ENCODE results near the gene MFGE8.

Gene MFGE8

DNA sequence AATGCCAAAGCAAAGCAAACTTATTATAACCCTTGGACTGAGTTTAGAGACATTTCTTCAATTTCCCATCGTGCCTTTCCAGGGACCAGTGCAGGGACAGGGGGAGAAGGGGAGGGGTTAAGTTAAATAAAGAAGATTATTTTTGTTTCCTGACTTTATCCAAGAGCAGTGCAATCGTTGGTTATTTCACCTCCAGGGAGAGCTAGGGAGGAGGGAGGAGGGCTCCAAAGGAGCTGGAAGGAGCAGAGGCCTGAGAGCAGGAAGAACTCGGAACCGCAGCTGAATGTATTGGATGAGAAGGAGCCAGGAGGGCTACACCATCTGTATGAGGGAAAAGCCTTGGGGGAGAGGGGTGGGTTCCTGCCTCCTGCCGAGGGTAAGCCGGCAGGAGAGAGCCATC, 38.5 kb downstream of the MFGE8 start:
- H3K27me3 Mint-ChIP-seq (ENCODE audit: low read depth, poor library complexity): no peaks in the 10 kb centered on the region
- peaks cover 7% of the 10 kb centered on the region for H3K9me3 Mint-ChIP-seq
- H3K4me1 Mint-ChIP-seq: peaks cover 37% of the 10 kb centered on the region
- peaks cover 4% of the 10 kb centered on the region for H3K36me3 Mint-ChIP-seq (ENCODE audit: low read depth)
- H3K4me3 Mint-ChIP-seq: no peak overlapping the region
- TF ChIP-seq, protein P1, sequence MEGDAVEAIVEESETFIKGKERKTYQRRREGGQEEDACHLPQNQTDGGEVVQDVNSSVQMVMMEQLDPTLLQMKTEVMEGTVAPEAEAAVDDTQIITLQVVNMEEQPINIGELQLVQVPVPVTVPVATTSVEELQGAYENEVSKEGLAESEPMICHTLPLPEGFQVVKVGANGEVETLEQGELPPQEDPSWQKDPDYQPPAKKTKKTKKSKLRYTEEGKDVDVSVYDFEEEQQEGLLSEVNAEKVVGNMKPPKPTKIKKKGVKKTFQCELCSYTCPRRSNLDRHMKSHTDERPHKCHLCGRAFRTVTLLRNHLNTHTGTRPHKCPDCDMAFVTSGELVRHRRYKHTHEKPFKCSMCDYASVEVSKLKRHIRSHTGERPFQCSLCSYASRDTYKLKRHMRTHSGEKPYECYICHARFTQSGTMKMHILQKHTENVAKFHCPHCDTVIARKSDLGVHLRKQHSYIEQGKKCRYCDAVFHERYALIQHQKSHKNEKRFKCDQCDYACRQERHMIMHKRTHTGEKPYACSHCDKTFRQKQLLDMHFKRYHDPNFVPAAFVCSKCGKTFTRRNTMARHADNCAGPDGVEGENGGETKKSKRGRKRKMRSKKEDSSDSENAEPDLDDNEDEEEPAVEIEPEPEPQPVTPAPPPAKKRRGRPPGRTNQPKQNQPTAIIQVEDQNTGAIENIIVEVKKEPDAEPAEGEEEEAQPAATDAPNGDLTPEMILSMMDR (IDR thresholded peaks at IDR 0.05): no peak
- no peak overlapping the region for H3K27ac Mint-ChIP-seq
- no peak for DNase-seq

DNA sequence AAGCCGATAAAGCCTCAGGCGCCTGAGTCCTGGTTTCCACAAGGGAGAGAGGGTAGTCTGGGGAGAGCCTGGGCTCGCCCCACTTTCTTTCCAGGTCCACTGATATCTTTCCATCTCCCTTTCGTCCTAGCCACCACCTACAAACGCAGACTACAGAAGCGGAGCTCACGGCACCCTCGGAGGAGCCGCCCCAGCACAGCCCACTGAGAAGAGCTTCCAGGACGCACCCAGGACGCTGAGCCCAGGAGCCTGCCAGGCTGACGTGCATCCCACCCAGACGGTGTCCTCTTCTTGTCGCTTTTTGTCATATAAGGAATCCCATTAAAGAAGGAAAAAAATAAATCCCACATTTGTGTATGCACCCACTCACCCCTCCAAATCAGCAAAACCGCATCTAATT, 38.9 kb downstream of the MFGE8 start:
- Mint-ChIP-seq H3K4me1 (peaks cover 37% of the 10 kb centered on the region), H3K36me3 (ENCODE audit: low read depth) (peaks cover 4% of the 10 kb centered on the region), H3K9me3 (peaks cover 7% of the 10 kb centered on the region), H3K4me3 (no peak overlapping the region), H3K27ac (peak overlapping the region; percentile 64), H3K27me3 (ENCODE audit: low read depth, poor library complexity) (no peaks in the 10 kb centered on the region)
- TF ChIP-seq, protein P1 (IDR thresholded peaks at IDR 0.05): no peak
- no peak for DNase-seq

DNA sequence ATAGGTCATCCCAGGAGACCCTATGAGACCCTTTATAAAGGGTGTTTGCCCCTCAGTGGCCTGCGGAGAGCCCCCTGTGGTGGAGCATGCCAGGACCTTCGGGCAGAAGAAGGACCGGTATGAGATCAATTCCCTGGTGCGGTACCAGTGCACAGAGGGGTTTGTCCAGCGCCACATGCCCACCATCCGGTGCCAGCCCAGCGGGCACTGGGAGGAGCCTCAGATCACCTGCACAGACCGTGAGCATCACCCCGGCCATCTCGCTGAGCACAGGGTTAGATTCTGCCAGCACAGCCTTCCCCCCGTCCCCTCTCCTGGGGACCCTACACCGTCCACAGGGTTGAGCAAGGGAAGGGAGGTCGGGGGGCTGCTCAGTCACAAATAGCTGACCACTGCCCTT, 39.4 kb downstream of the MFGE8 start:
- Mint-ChIP-seq H3K27ac (peak overlapping the region; percentile 66), H3K4me1 (peaks cover 37% of the 10 kb centered on the region), H3K9me3 (peaks cover 7% of the 10 kb centered on the region), H3K4me3 (no peak overlapping the region), H3K36me3 (ENCODE audit: low read depth) (peaks cover 4% of the 10 kb centered on the region), H3K27me3 (ENCODE audit: low read depth, poor library complexity) (no peaks in the 10 kb centered on the region)
- TF ChIP-seq, protein P1 (IDR thresholded peaks at IDR 0.05): no peak
- DNase-seq: no peak

DNA sequence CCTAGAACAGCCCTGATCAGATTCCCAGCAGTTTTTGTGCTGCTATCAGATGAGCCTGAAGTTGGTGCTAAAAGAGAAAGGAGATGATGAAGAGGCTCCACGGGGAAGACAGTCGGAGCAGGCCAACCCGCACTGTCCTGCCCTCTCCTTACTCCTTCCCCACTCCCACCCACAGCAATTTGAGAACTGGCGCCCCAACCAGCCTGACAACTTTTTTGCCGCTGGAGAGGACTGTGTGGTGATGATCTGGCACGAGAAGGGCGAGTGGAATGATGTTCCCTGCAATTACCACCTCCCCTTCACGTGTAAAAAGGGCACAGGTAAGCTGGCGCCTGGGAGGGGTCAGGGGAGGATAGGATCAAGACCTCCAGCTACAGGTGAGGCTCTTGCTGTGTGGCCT, 40.5 kb downstream of the MFGE8 start:
- DNase-seq: no peak
- Mint-ChIP-seq H3K27me3 (ENCODE audit: low read depth, poor library complexity) (no peaks in the 10 kb centered on the region), H3K4me3 (no peak overlapping the region), H3K36me3 (ENCODE audit: low read depth) (peaks cover 4% of the 10 kb centered on the region), H3K9me3 (peaks cover 7% of the 10 kb centered on the region), H3K27ac (peak overlapping the region; percentile 59), H3K4me1 (peaks cover 33% of the 10 kb centered on the region)
- TF ChIP-seq, protein P1 (IDR thresholded peaks at IDR 0.05): no peak

DNA sequence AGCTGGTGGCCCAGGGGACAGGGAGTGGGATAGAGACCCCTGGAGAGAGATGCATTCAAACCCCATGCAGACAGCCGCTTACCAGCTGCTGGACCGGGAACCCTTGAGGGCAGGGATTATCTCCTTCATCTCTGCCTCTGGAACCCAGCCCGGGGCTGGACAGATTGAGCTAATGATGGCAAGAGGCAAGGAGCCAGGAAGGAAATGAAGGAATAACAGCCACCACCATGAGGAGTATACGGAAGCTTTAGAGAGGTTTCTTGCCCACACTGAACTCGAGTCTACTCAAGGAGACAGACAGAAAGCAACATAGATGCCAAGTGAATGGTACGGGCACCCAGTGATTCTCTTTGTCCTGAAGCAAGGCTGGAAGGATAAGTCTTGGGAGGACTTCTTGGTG, 41.1 kb downstream of the MFGE8 start:
- TF ChIP-seq, protein P1 (IDR thresholded peaks at IDR 0.05): no peak
- no peaks in the 10 kb centered on the region for H3K27me3 Mint-ChIP-seq (ENCODE audit: low read depth, poor library complexity)
- peaks cover 4% of the 10 kb centered on the region for H3K36me3 Mint-ChIP-seq (ENCODE audit: low read depth)
- H3K27ac Mint-ChIP-seq: no peak overlapping the region
- no peak for DNase-seq
- no peak overlapping the region for H3K4me3 Mint-ChIP-seq
- peaks cover 7% of the 10 kb centered on the region for H3K9me3 Mint-ChIP-seq
- H3K4me1 Mint-ChIP-seq: peaks cover 31% of the 10 kb centered on the region

DNA sequence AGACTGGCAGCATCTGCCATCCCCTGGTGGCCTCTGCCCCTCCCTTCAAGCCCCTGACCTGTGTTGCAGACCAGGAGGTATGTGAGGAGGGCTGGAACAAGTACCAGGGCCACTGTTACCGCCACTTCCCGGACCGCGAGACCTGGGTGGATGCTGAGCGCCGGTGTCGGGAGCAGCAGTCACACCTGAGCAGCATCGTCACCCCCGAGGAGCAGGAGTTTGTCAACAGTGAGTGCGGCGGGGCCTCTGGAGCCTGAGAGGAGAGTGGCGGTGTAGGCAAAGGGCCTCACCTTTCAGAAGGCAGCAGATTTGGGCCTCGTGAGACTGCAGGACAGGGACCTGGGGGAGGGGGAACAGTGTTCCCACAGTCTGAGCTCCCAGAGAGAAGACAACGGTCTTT, 41.9 kb downstream of the MFGE8 start:
- H3K4me3 Mint-ChIP-seq: no peak overlapping the region
- TF ChIP-seq, protein P1 (IDR thresholded peaks at IDR 0.05): no peak
- H3K36me3 Mint-ChIP-seq (ENCODE audit: low read depth): peaks cover 4% of the 10 kb centered on the region
- H3K4me1 Mint-ChIP-seq: peaks cover 29% of the 10 kb centered on the region
- no peak for DNase-seq
- peaks cover under 1% of the 10 kb centered on the region for H3K27me3 Mint-ChIP-seq (ENCODE audit: low read depth, poor library complexity)
- H3K27ac Mint-ChIP-seq: no peak overlapping the region
- H3K9me3 Mint-ChIP-seq: peaks cover 7% of the 10 kb centered on the region

All from nephron progenitor cell (in vitro differentiated cells).